Fibroblast of skin of right biceps (primary cell): Measurements from ENCODE around the gene AGPAT4.
"Not testable (repeated sequence)": the region's sequence is repeated elsewhere in the genome, so short reads cannot be mapped to it uniquely, and the experiment has no call there.

Experiments used
- DNase-seq: peaks from one replicate; pipeline ENCODE4 v3.0.0-alpha.2; 2013

The AGPAT4 gene

GRCh38 chr6:161135695-161136591 lies 137.9 kb downstream of the AGPAT4 start:
- DNase-seq: no peak

- no peak for DNase-seq
Measured at GRCh38 chr6:161134550-161135298, 139.1 kb downstream of the AGPAT4 start.

GRCh38 chr6:161133963-161134362 lies 139.9 kb downstream of the AGPAT4 start:
- DNase-seq: peak; percentile 11

- no peak for DNase-seq
Measured at GRCh38 chr6:161132384-161132783, 141.5 kb downstream of the AGPAT4 start.

- DNase-seq: no peak
Measured at GRCh38 chr6:161130967-161131766, 142.7 kb downstream of the AGPAT4 start.

GRCh38 chr6:161130541-161130940 lies 143.3 kb downstream of the AGPAT4 start:
- no peak for DNase-seq

GRCh38 chr6:161128680-161129196 lies 145.1 kb downstream of the AGPAT4 start:
- DNase-seq: peak; percentile 58

- DNase-seq: no peak
Measured at GRCh38 chr6:161128230-161128629, 145.6 kb downstream of the AGPAT4 start.

GRCh38 chr6:161127071-161127740 lies 146.7 kb downstream of the AGPAT4 start:
- no peak for DNase-seq

GRCh38 chr6:161125591-161125990 lies 148.3 kb downstream of the AGPAT4 start:
- DNase-seq: no peak

- not testable (repeated sequence) for DNase-seq
Measured at GRCh38 chr6:161123319-161123718, 150.5 kb downstream of the AGPAT4 start.

GRCh38 chr6:161117942-161118341 lies 155.9 kb downstream of the AGPAT4 start:
- DNase-seq: no peak

- DNase-seq: no peak
Measured at GRCh38 chr6:161117308-161117707, 156.6 kb downstream of the AGPAT4 start.

GRCh38 chr6:161116554-161116953 lies 157.3 kb downstream of the AGPAT4 start:
- no peak for DNase-seq

- DNase-seq: no peak
Measured at GRCh38 chr6:161115468-161115867, 158.4 kb downstream of the AGPAT4 start.

- no peak for DNase-seq
Measured at GRCh38 chr6:161111261-161111660, 162.6 kb downstream of the AGPAT4 start.

GRCh38 chr6:161110028-161110779 lies 163.7 kb downstream of the AGPAT4 start:
- no peak for DNase-seq

- no peak for DNase-seq
Measured at GRCh38 chr6:161109366-161109765, 164.5 kb downstream of the AGPAT4 start.

GRCh38 chr6:161108916-161109315 lies 164.9 kb downstream of the AGPAT4 start:
- DNase-seq: no peak

GRCh38 chr6:161107779-161108730 lies 165.8 kb downstream of the AGPAT4 start:
- DNase-seq: no peak
